H1 (cell line): ENCODE results near the gene XPNPEP2. TPM values are rescaled to one million over a fixed set of nuclear protein-coding genes. Genes with fewer than 3 reads are reported as not detected.

Experiments
- CTCF ChIA-PET: fragments of 300-600 bp; sonication (Branson Sonifier 250); formaldehyde crosslinking; loops from one replicate; lab custom pipeline; 2021; ENCODE audit not compliant: partially characterized antibody; lab: Charles Lee
- POLR2A ChIA-PET: fragments of 300-600 bp; sonication (Branson Sonifier 250); formaldehyde crosslinking; loops from one replicate; lab custom pipeline; 2021; ENCODE audit warnings: inconsistent platforms; ENCODE audit not compliant: partially characterized antibody; lab: Charles Lee
- DNase-seq, 2 experiments: peaks; one replicate each; pipeline versions ENCODE4 v3.0.0 to v3.0.0-alpha.2; 2010 to 2022; ENCODE audit warnings: low spot score in 2 of 2, low read depth in 1 of 2, mixed read lengths in 1 of 2
- FAIRE-seq: peaks from 2 replicates; lab custom pipeline; 2011; peaks lifted over from hg19 to GRCh38; lab: Jason Lieb, UNC
- H2AFZ ChIP-seq: 2 replicates; pipeline ENCODE4 v1.8.1; 2012; ENCODE audit warnings: low read length, inconsistent platforms
- H2AK5ac ChIP-seq: 2 replicates; pipeline ENCODE4 v1.6.1; 2013; ENCODE audit warnings: low read depth, low read length
- H2BK120ac ChIP-seq: replicated peaks from 2 replicates; pipeline ENCODE3; 2013; ENCODE audit warnings: low read depth, low read length, inconsistent platforms
- H2BK12ac ChIP-seq: 2 replicates; pipeline ENCODE4 v1.6.1; 2013; ENCODE audit warnings: low read depth, low read length
- H2BK15ac ChIP-seq: 2 replicates; pipeline ENCODE4 v1.6.1; 2013; ENCODE audit warnings: low read length
- H2BK20ac ChIP-seq: 2 replicates; pipeline ENCODE4 v1.6.1; 2013; ENCODE audit warnings: low read length
- H2BK5ac ChIP-seq: 2 replicates; pipeline ENCODE4 v1.6.1; 2013; ENCODE audit warnings: low read depth, low read length
- H3K14ac ChIP-seq: 2 replicates; pipeline ENCODE4 v1.6.1; 2013; ENCODE audit warnings: inconsistent platforms; ENCODE audit not compliant: insufficient read length
- H3K18ac ChIP-seq: 2 replicates; pipeline ENCODE4 v1.6.1; 2013; ENCODE audit warnings: low read length; ENCODE audit errors: extremely low read depth
- H3K23ac ChIP-seq: 2 replicates; pipeline ENCODE4 v1.6.1; 2013; ENCODE audit warnings: inconsistent platforms; ENCODE audit not compliant: insufficient read length
- H3K23me2 ChIP-seq: 2 replicates; pipeline ENCODE4 v1.6.1; 2013; ENCODE audit warnings: low read depth, low read length
- H3K27ac ChIP-seq: 2 replicates; pipeline ENCODE4 v1.6.1; 2011; ENCODE audit warnings: low read depth, low read length, inconsistent platforms
- H3K27me3 ChIP-seq, 4 experiments: replicated peaks in 1 of 4; 1 replicate in 1 of 4; 2 replicates in 3 of 4; pipeline versions ENCODE4 v1.6.1 to v1.8.1; 2011 to 2013; ENCODE audit warnings: low read length in 3 of 4, mild to moderate bottlenecking in 3 of 4, inconsistent platforms in 2 of 4, mixed read lengths in 2 of 4, moderate library complexity in 1 of 4; ENCODE audit not compliant: control insufficient read depth in 3 of 4, insufficient read depth in 3 of 4; ENCODE audit errors: extremely low read depth in 1 of 4
- H3K36me3 ChIP-seq, 4 experiments: 2 replicates each; pipeline versions ENCODE4 v1.6.1 to v1.8.1; 2011 to 2013; ENCODE audit warnings: mild to moderate bottlenecking in 4 of 4, low read length in 3 of 4, moderate library complexity in 2 of 4, control low read depth in 1 of 4, inconsistent platforms in 1 of 4; ENCODE audit not compliant: insufficient read depth in 4 of 4, control insufficient read depth in 2 of 4
- H3K4ac ChIP-seq: replicated peaks from 2 replicates; pipeline ENCODE3; 2013; ENCODE audit warnings: low read length, low read depth, mixed read lengths, inconsistent platforms; ENCODE audit not compliant: insufficient read length
- H3K4me1 ChIP-seq, 4 experiments: replicated peaks in 1 of 4; 1 replicate in 1 of 4; 2 replicates in 3 of 4; pipeline versions ENCODE4 v1.6.1 to v1.8.1; 2011 to 2013; ENCODE audit warnings: low read length in 3 of 4, inconsistent platforms in 2 of 4, mixed read lengths in 1 of 4; ENCODE audit not compliant: insufficient read depth in 4 of 4, control insufficient read depth in 3 of 4
- H3K4me2 ChIP-seq, 2 experiments: 2 replicates each; pipeline versions ENCODE4 v1.6.1 to v1.8.1; 2011 to 2013; ENCODE audit warnings: low read depth in 2 of 2, low read length in 2 of 2, control low read depth in 1 of 2, inconsistent platforms in 1 of 2, mild to moderate bottlenecking in 1 of 2; ENCODE audit not compliant: insufficient read depth in 1 of 2
- H3K4me3 ChIP-seq, 4 experiments: fragments of 200-600, 300-600 bp in 1 of 4; sonication (generic), shearing (Covaris generic), sonication (Bioruptor Twin) in 1 of 4; 2 replicates each; pipeline versions ENCODE4 v1.5.1 to v1.8.1; 2011 to 2016; ENCODE audit warnings: low read length in 4 of 4, low read depth in 3 of 4, control low read depth in 2 of 4, inconsistent platforms in 2 of 4, mild to moderate bottlenecking in 2 of 4, mixed read lengths in 1 of 4, moderate library complexity in 1 of 4; ENCODE audit not compliant: insufficient read depth in 2 of 4; ENCODE audit errors: extremely low read depth in 1 of 4
- H3K56ac ChIP-seq: replicated peaks from 2 replicates; pipeline ENCODE3; 2013; ENCODE audit warnings: low read depth, mild to moderate bottlenecking, mixed read lengths, low read length, inconsistent platforms; ENCODE audit not compliant: insufficient read length
- H3K79me1 ChIP-seq: 2 replicates; pipeline ENCODE4 v1.6.1; 2013; ENCODE audit warnings: low read depth, low read length, control low read depth
- H3K79me2 ChIP-seq, 2 experiments: 2 replicates each; pipeline versions ENCODE4 v1.6.1 to v1.8.1; 2012 to 2013; ENCODE audit warnings: low read length in 2 of 2, mild to moderate bottlenecking in 2 of 2, inconsistent platforms in 1 of 2; ENCODE audit not compliant: insufficient read depth in 2 of 2, control insufficient read depth in 1 of 2
- H3K9ac ChIP-seq, 4 experiments: replicated peaks in 1 of 4; 1 replicate in 1 of 4; 2 replicates in 3 of 4; pipeline versions ENCODE4 v1.6.1 to v1.8.1; 2011 to 2013; ENCODE audit warnings: low read depth in 3 of 4, low read length in 3 of 4, control low read depth in 2 of 4, mild to moderate bottlenecking in 2 of 4, moderate library complexity in 2 of 4, inconsistent platforms in 1 of 4; ENCODE audit errors: extremely low read depth in 1 of 4
- H3K9me3 ChIP-seq, 2 experiments: 2 replicates each; pipeline versions ENCODE4 v1.6.1 to v1.8.1; 2012 to 2013; ENCODE audit warnings: mild to moderate bottlenecking in 2 of 2, moderate library complexity in 2 of 2, control low read depth in 1 of 2, inconsistent platforms in 1 of 2, low read depth in 1 of 2, low read length in 1 of 2, mixed read lengths in 1 of 2; ENCODE audit not compliant: insufficient read depth in 2 of 2
- H4K20me1 ChIP-seq, 2 experiments: replicated peaks in 1 of 2; 2 replicates each; pipeline versions ENCODE3 to v1.8.1; 2011 to 2013; ENCODE audit warnings: inconsistent platforms in 2 of 2, low read length in 2 of 2, mild to moderate bottlenecking in 1 of 2; ENCODE audit not compliant: insufficient read depth in 2 of 2, control insufficient read depth in 1 of 2
- H4K5ac ChIP-seq: 2 replicates; pipeline ENCODE4 v1.6.1; 2013; ENCODE audit warnings: low read length, low read depth, mixed read lengths, inconsistent platforms; ENCODE audit not compliant: insufficient read length
- H4K8ac ChIP-seq: 2 replicates; pipeline ENCODE4 v1.8.0; 2013; ENCODE audit warnings: mild to moderate bottlenecking, moderate library complexity, low read length, inconsistent platforms; ENCODE audit not compliant: insufficient read depth; ENCODE audit errors: extremely low read depth
- H4K91ac ChIP-seq: replicated peaks from 2 replicates; pipeline ENCODE3; 2013; ENCODE audit warnings: low read length, mixed read lengths, inconsistent platforms; ENCODE audit not compliant: insufficient read length
- BCL11A ChIP-seq, 2 experiments: IDR thresholded peaks; one replicate each; pipeline ENCODE4 v1.6.1; 2011; ENCODE audit warnings: low read depth in 2 of 2, low read length in 2 of 2, mild to moderate bottlenecking in 2 of 2
- WGBS, 2 experiments: shearing (Covaris generic) in 1 of 2; methylation state at CpG; one replicate each; pipeline versions ENCODE4 v1.1.6 to v1.1.7; 2013 to 2015; ENCODE audit warnings: low lambda C conversion rate in 2 of 2, mixed read lengths in 2 of 2, inconsistent platforms in 1 of 2, low coverage in 1 of 2, missing lambda C conversion rate in 1 of 2; ENCODE audit not compliant: insufficient replicate concordance in 2 of 2, insufficient coverage in 1 of 2, insufficient read length in 1 of 2; ENCODE audit errors: extremely low coverage in 1 of 2, missing lambda C conversion rate in 1 of 2; 5-methylcytosine and 5-hydroxymethylcytosine counted together
- polyA plus RNA-seq, 7 experiments: library from polyadenylated mRNA; depleted of rRNA in 3 of 7; stranded (reverse) in 5 of 7; unstranded in 2 of 7; fragments of >200 nt in 5 of 7; fragments of 200-250 nt in 2 of 7; gene quantifications; 1 replicate in 5 of 7; 2 replicates in 1 of 7; 4 replicates in 1 of 7; pipeline versions ENCODE4 v1.2.1 to v1.2.3, GENCODE V29; 2011 to 2013; ENCODE audit warnings: missing spikeins in 2 of 7, mixed read lengths in 2 of 7
- total RNA-seq: library from RNA; stranded (reverse); fragmentation: NEBNext Ultra II Directional; extraction: Animal tissue kit (Norgen Biotek cat#: 25700); gene quantifications from 2 replicates; pipeline ENCODE4 v1.2.1, GENCODE V29; 2021

The XPNPEP2 gene
- total and polyA plus RNA-seq, 2 of the 8 experiments (the other 6 are each of a cell fraction or from before 2014, with no cell fraction given) = 0.27 TPM; not detected in 1

GRCh38 chrX:129773649-129774458 is 35.1 kb downstream of the XPNPEP2 start:
- Histone ChIP-seq H3K36me3 (no peaks in the 10 kb centered on the region), H3K27ac (no peak overlapping the region), H2AFZ (no peak overlapping the region), H4K5ac (no peak overlapping the region), H2BK20ac (no peak overlapping the region), H3K23ac (no peak overlapping the region), H2BK120ac (no peak overlapping the region), H3K79me2 (no peaks in the 10 kb centered on the region), H3K79me1 (no peaks in the 10 kb centered on the region), H3K14ac (no peak overlapping the region), H4K8ac (no peak overlapping the region), H2AK5ac (no peak overlapping the region), H3K18ac (no peak overlapping the region), H4K91ac (no peak overlapping the region), H3K4me1 (peaks cover 0 to 2% (median 0%) of the 10 kb centered on the region in 4 experiments; a peak in 3 of 7 replicates), H4K20me1 (no peaks in the 10 kb centered on the region), H3K27me3 (no peaks in the 10 kb centered on the region), H3K4me3 (no peak overlapping the region), H3K4ac (no peak overlapping the region), H2BK15ac (no peak overlapping the region), H3K9ac (no peak overlapping the region), H3K56ac (no peak overlapping the region), H3K9me3 (no peaks in the 10 kb centered on the region), H3K4me2 (no peak overlapping the region), H2BK5ac (no peak overlapping the region), H2BK12ac (no peak overlapping the region), H3K23me2 (no peaks in the 10 kb centered on the region)
- ChIA-PET POLR2A (interaction anchor here (1.0 kb wide), 1 partner anchor 24 kb away, joined by 3 read pairs; no protein-coding TSS in a partner anchor), CTCF (interaction anchor here (0.6 to 4.4 kb wide), 5 partner anchors 10 to 136 kb away, joined by 3 to 24 read pairs (median 4); no protein-coding TSS in a partner anchor)
- DNase-seq = no peak
- WGBS, 2 experiments = 69% methylated on average over 2 of the region's 4 CpGs; no CpG with 5 or more reads in 1 of the 2 experiments
- no peak for FAIRE-seq
- no peak for TF ChIP-seq BCL11A (IDR thresholded peaks at IDR 0.05; ENCODE audit: low read depth in 2 of 2, low read length in 2 of 2)
